NCI-H69 (cell line): ENCODE results near the gene PACS1.
"Not testable (repeated sequence)": the region's sequence is repeated elsewhere in the genome, so short reads cannot be mapped to it uniquely, and the experiment has no call there.

Experiments used
- DNase-seq: peaks from one replicate; lab custom pipeline; 2025; lab: John Stamatoyannopoulos, UW

The PACS1 gene

GRCh38 chr11:66076561-66076960, 6.5 kb downstream of the PACS1 start:
- no peak for DNase-seq

- DNase-seq: no peak
Measured at GRCh38 chr11:66077927-66078326, 7.9 kb downstream of the PACS1 start.

GRCh38 chr11:66078949-66079348, 8.9 kb downstream of the PACS1 start:
- DNase-seq: not testable (repeated sequence)

- peak; percentile 34 for DNase-seq
Measured at GRCh38 chr11:66080055-66080817, 10.2 kb downstream of the PACS1 start.

- peak; percentile 59 for DNase-seq
Measured at GRCh38 chr11:66081505-66081904, 11.4 kb downstream of the PACS1 start.

- peak; percentile 97 for DNase-seq
Measured at GRCh38 chr11:66082946-66083698, 13.1 kb downstream of the PACS1 start.

- no peak for DNase-seq
Measured at GRCh38 chr11:66083767-66084166, 13.7 kb downstream of the PACS1 start.

GRCh38 chr11:66084821-66085475, 14.9 kb downstream of the PACS1 start:
- peak; percentile 28 for DNase-seq

GRCh38 chr11:66087148-66087908, 17.3 kb downstream of the PACS1 start:
- no peak for DNase-seq

- no peak for DNase-seq
Measured at GRCh38 chr11:66089067-66089466, 19.0 kb downstream of the PACS1 start.

- no peak for DNase-seq
Measured at GRCh38 chr11:66090288-66090687, 20.2 kb downstream of the PACS1 start.

- DNase-seq: not testable (repeated sequence)
Measured at GRCh38 chr11:66092125-66092524, 22.1 kb downstream of the PACS1 start.

GRCh38 chr11:66099746-66100145, 29.7 kb downstream of the PACS1 start:
- DNase-seq: not testable (repeated sequence)

GRCh38 chr11:66100272-66101065, 30.4 kb downstream of the PACS1 start:
- peak; percentile 85 for DNase-seq

- DNase-seq: no peak
Measured at GRCh38 chr11:66101066-66101464, 31.0 kb downstream of the PACS1 start.

- DNase-seq: no peak
Measured at GRCh38 chr11:66104057-66104638, 34.1 kb downstream of the PACS1 start.

GRCh38 chr11:66106786-66107599, 36.9 kb downstream of the PACS1 start:
- DNase-seq: no peak

GRCh38 chr11:66107600-66108510, 37.8 kb downstream of the PACS1 start:
- DNase-seq: no peak

GRCh38 chr11:66109294-66109693, 39.2 kb downstream of the PACS1 start:
- DNase-seq: no peak
